CD4-positive, alpha-beta T cell treated with Interleukin-17A for 4 hours (primary cell): ENCODE data around the gene C2CD4D.
A peak's percentile ranks its signal among the peaks of the same experiment; 100 is the strongest.
"Not testable (repeated sequence)": the region's sequence is repeated elsewhere in the genome, so short reads cannot be mapped to it uniquely, and the experiment has no call there.

Experiments
- DNase-seq: peaks from one replicate; pipeline ENCODE4 v3.0.0-alpha.2; 2020; ENCODE audit warnings: mixed read lengths

Gene C2CD4D

DNA sequence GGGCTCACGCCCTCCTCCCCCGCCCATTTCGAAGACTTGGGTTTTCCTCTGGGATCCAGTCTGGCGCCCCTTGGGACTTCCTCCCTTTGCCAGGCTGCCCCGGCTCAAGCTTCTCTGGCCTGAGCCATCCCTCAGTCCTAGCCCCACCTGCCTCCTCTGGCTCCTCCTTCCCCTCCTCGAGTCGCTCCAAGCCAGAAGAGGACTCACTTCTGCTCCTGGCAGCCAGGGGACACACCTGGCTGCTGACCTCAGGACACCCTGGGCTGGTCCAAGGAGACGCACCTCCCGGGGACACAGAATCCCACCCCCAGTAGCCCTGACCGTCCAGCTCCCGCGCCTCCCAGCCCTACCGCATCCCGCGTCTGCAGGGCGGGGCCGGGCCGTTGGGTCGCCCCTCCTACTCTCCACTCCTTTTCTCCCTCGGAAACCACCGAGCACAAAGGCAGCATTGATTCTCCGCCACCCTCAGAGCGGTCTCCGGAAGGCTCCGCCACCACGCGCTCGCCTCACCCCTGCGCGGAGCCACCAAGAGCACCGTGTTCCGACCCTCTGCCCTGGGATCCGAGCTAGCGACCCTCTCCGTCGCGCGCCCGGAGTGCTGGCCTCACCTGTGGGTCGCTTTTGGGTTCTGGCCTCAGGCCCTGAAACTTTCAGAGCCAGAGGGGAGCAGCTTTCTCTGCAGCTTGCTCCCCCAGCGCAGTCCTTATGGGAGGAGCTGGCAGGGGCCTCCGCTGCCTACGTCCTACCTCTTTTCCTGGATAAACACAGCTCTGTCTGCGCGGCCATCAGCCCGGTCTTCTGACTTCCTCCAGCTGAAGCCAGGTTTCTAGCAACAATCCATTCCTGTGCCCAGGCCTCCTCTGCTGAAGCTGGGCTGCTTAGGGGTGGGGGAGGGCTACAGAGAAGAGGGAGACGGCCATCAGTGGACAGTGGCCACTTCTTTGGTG, at the start of gene C2CD4D:
Gene C2CD4D (minus strand): TSS at position 364 of the 947 bp plus-strand sequence. CDS start 831 bp downstream, outside the sequence.
- peak; percentile 78 for DNase-seq

GRCh38 chr1:151888972-151889570, 49.5 kb upstream of the C2CD4D start:
- no peak for DNase-seq

- no peak for DNase-seq
These were observed 47.4 kb upstream of the C2CD4D start for GRCh38 chr1:151887028-151887427.

DNA sequence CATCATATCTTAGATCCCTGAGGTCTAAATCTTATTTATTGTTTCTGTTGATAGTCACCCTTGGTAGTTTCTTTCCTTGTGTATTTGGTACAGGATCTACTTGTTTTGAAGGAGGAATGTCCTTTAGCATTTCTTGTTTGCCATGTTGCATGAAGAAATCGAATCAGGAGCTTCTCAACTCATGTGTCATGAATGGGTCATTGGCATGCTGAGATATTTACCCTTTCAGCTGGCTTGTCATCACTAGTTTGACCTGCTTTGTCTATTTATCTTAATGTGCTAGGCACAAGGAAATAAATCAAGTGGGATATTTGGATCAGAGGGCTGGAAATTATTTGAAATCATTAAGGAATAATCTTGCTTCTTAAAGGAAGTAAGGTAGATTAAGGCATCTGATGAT, 45.9 kb upstream of the C2CD4D start:
- DNase-seq = no peak

DNA sequence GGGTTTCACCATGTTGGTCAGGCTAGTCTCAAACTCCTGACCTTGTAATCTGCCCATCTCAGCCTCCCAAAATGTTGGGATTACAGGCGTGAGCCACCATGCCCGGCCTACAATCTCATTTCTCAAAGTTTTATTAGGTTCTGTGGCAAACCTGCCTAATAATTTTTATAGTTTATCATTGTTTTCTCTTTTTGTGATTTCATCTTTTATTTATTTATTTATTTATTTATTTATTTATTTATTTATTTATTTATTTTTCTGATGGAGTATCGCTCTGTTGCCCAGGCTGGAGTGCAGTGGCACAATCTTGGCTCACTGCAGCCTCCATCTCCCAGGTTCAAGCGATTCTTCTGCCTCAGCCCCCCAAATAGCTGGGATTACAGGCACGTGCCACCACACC, 45.3 kb upstream of the C2CD4D start:
- DNase-seq = not testable (repeated sequence)

GRCh38 chr1:151884445-151884844, 44.8 kb upstream of the C2CD4D start:
- not testable (repeated sequence) for DNase-seq

DNA sequence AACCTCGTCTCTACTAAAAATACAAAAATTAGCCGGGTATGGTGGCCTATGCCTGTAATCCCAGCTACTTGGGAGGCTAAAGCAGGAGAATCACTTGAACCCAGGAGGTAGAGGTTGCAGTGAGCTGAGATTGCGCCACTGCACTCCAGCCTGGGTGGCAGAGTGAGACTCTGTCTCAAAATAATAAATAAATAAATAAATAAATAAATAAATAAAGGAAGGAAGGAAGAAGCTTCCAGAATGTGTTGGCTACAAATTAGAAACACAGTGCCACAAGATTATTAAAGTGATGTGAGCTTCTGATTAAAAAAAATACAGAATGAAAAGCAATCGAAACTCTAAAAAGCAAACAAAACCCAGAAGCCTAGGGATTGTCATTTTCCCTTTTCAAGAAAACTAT, 44.3 kb upstream of the C2CD4D start:
- not testable (repeated sequence) for DNase-seq

DNA sequence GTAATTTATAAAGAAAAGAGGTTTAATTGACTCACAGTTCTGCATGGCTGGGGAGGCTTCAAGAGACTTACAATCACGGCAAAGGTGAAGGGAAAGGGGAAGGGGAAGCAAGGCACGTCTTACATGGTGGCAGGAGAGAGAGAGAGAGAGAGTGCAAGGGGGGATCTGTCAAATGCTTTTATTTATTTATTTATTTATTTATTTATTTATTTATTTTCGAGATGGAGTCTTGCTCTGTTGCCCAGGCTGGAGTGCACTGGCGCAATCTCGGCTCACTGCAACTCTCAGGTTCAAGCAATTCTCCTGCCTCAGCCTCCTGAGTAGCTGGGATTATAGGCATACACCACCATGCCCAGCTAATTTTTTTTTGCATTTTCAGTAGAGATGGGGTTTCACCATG, 43.3 kb upstream of the C2CD4D start:
- DNase-seq = not testable (repeated sequence)

- no peak for DNase-seq
These were observed 42.8 kb upstream of the C2CD4D start for GRCh38 chr1:151882466-151882865.

- no peak for DNase-seq
These were observed 41.9 kb upstream of the C2CD4D start for GRCh38 chr1:151881479-151881878.

DNA sequence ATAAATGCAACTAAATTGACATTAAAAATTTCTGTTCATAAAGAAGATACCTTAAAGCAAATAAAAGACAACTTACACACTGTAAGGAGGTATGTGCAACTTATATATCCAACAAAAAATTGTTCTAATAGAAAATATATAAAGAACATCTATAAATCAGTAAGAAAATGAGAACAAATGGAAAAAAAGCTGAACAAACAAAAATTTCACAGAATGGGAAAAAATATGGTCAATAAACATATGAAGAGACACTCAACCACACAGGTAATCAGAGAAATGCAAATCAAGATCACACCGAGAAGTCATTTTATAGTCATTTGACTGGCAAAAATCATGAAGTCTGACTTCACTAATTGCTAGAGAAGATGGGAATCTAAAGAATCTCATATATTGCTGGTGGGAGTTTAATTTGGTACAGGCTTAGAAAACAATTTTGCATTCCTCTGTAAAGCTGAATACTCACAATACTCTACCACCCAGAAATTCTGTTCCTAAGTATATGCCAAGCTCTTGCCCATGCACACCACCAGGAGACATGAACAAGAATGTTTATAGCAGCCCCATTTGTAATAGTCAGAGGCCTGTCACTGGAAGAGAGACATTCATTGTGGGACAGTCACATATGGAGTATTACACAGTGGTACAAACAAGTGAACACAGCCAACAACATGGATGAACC, 35.9 kb upstream of the C2CD4D start:
- no peak for DNase-seq

- DNase-seq = not testable (repeated sequence)
These were observed 33.2 kb upstream of the C2CD4D start for GRCh38 chr1:151872776-151873175.

DNA sequence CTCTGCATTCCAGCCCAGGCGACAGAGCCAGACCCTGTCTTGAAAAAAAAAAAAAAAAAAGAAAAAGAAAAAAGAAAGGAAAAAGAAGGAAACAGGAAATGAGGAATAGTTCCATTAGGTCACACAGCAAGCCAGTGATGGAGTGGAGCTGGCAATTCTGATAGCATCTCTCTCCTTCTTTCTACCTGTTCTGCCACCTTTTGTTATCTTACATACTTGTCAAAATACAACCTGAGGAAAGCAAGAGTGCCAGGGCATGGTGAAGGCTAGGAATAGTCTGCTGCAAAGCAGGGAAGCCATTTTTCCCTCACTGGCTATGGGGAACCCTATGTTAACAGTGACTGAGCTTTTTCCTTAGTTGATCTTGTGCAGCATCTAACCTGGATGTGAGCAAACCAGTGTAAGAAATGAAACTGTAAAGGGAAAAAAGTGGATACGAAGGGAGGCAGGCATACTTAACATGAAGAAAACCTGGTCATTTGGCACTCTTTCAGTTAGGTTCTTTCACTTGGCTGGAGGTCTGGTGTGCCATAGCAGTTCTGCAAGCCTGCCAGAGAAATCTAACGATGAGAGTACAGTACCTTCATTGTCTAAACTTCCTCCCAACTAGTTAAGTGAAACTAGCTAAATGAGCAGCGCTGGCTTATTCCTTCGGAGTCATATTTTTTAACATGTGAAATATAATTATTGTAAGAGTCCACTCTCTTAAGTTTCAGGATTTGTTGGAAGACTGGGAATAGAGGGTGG, 31.8 kb upstream of the C2CD4D start:
- no peak for DNase-seq

- no peak for DNase-seq
These were observed 28.9 kb upstream of the C2CD4D start for GRCh38 chr1:151868486-151868885.

DNA sequence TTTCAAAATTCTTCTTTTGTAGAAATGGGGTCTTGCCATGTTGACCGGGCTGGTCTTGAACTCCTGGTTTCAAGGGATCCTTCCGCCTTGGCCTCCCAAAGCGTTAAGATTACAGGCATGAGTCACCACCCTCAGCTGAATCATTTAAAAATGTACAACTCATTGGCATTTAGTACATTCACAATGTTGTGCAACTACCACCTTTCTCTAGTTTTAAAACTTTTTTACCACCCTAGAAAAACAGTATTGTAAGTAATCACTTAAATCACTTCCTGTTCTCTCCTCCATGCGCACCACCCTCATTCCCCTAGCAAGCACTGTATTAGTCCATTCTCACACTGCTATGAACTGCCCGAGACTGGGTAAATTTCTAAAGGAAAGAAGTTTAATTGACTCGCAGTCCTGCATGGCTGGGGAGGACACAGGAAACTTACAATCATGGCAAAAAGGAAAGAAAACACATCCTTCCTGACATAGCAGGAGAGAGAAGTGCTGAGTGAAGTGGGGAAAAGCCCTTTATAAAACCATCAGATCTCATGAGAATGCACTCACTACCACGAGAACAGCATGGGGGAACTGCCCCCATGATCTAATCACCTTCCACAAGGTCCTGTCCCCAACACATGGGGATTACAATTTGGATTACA, 28.3 kb upstream of the C2CD4D start:
- no peak for DNase-seq

DNA sequence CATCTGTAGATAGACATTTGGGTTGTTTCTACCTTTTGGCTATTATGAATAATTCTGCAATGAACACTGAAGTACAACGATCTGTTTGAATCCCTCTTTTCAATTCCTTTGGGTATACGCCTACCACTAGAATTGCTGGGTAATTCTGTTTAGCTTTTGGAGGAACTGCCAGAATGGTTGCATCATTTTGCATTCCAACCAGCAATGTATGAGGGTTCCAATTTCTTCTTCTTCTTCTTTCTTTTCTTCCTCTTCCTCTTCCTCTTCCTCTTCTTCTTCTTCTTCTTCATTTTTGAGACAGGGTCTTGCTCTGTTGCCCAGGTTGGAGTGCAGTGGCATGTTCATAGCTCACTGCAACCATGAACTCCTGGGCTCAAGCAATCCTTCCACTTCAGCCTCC, 27.7 kb upstream of the C2CD4D start:
- no peak for DNase-seq

DNA sequence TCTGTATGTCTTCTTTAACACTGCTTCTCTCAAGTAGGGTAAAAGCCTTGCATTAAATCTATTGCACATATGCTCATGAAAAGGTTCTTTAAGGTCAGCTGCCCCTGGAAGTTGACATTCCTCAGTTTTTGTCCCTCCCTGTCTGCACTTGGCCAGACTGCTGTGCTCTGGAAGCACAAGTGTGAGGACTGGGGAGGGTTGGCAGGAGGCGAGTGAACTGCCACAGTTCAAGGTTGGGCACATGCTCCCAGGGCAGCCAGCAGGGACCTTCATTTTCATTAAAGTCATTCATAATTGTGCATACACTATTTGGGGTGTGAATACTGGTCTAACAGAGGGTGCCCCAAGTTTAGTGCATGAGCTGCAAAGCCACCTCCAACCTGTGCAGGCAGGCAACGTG, 24.8 kb upstream of the C2CD4D start:
- no peak for DNase-seq

DNA sequence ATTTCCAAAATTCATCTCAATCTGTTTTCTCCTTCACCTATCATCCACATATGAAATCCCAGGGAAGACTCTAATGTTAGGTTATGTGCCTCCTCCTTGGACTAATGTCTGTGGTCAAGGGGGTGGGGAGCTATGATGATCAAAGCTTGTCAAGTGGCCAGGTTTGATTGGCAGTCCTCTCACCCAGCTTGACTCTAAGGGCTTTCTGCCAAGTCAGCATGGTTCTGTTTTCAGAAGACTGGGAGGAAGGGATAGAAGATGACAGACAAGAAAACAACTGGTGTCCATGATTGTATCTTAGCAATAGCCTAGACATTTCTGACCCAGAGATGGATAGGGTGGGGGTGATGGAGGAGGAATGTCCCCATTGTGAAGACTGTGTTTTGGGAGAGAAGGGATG, 23.0 kb upstream of the C2CD4D start:
- no peak for DNase-seq

DNA sequence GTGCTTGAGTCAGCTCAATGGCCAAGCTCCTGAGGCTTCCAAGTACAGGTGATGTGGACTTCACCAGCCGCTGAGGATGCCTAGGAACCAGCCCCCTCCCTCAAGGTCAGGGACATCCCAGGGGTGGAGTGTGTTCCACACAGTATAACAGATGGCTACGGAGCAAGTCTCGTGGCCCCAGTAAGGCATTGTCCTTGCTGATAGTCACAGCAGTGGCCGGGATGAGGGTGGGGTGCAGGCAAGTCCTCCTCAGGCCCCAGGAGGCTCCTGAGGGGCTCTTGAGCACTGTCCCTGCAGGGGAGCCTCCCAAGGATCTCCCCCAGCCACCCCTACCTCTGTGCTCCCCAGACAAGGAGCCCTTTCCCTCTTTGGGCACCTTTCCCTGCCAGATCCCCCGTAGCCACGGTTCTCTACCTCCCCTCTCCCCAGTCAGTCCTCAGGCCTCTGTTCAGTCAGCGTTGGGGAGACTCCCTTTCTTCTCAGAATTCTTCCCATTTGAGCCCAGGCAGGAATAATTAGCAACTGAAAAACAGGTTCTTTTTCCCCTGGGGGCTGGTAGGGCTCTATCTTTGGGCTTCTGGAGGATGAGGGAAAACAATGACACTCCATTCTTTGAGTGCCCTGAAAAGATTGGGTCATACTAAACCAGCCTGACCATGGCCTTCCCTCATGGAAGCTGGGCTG, 21.0 kb upstream of the C2CD4D start:
- no peak for DNase-seq

DNA sequence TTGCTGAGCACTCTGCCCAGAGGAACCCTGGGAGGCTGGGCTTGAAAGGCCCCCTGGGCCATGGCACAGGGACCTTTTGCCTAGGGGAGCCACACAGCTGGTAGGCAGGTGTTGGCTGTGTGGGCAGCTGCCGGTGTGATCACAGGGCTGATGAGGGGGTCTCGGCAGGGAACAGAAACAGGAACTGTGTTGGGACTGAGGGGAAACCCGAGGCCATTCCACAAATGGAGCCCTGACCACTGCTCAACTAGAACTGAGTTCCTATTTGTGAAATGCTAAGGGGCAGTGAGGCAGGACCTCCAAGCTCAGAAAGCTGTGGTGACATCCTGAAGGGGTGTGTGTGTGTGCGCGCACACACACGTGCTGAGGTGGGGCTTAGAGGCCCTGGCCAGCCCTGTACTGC, 20.3 kb upstream of the C2CD4D start:
- DNase-seq = no peak

DNA sequence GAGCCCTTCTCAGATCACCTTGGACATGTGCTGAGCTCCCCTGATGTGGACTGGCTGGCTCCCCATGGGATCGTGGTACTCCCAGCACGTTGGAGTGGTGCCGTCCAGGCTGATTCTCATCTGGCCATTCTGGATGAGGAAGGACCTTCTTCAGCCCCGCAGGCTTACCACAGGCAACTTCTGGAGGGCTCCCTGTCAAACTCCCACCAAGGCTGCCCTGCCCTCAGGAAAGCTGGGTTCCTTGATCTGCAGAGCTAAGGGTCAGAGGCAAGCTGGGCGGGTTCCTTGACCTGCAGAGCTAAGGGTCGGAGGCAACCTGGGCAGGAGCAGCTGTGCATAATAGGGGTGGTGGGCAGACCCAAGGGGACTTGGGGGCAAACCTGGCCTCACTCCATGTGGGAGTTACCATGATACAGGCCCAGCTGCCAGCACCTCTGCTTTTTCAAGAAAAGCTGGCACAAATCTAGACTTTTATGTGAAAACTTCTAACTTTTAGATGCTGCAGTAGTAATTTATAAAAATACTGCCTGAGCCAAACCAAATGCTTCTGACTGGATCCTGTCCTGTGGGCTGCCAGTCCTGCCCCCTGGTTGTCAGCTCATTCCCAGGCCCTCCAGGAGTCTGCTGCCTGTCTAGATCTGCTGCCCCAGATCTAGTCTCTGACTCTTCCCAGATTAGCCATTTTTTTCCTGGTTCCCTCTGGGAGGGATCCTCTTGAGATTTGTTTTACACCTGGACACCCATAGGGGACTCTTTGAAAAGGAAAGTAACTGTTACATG, 19.5 kb upstream of the C2CD4D start:
- no peak for DNase-seq
